Skeletal muscle tissue (tissue), 4 donors: ENCODE measurements around the gene FASN. TPM values are rescaled to one million over a fixed set of nuclear protein-coding genes. Genes with fewer than 3 reads are reported as not detected.

Experiments
- H3K27ac ChIP-seq: one replicate; pipeline ENCODE4 v1.7.0; 2013; ENCODE audit warnings: mild to moderate bottlenecking, low read depth, low read length, inconsistent platforms
- H3K27me3 ChIP-seq, 3 donors: one replicate each; pipeline ENCODE4 v1.7.0; 2013; ENCODE audit warnings: low read length in 3 of 3; ENCODE audit not compliant: control insufficient read depth in 3 of 3, insufficient read depth in 3 of 3
- H3K36me3 ChIP-seq, 3 donors: one replicate each; pipeline ENCODE4 v1.7.0; 2013; ENCODE audit warnings: low read length in 3 of 3; ENCODE audit not compliant: control insufficient read depth in 3 of 3, insufficient read depth in 3 of 3
- H3K4me1 ChIP-seq, 3 donors: one replicate each; pipeline ENCODE4 v1.7.0; 2013; ENCODE audit warnings: low read length in 3 of 3, mild to moderate bottlenecking in 3 of 3; ENCODE audit not compliant: control insufficient read depth in 3 of 3, insufficient read depth in 3 of 3
- H3K4me3 ChIP-seq, 3 donors: one replicate each; pipeline ENCODE4 v1.7.0; 2013; ENCODE audit warnings: low read length in 3 of 3
- H3K9ac ChIP-seq, 3 donors: one replicate each; pipeline ENCODE4 v1.7.0; 2013; ENCODE audit warnings: low read length in 3 of 3, mild to moderate bottlenecking in 3 of 3, moderate library complexity in 2 of 3, low read depth in 1 of 3
- H3K9me3 ChIP-seq, 3 donors: one replicate each; pipeline ENCODE4 v1.7.0; 2013; ENCODE audit warnings: low read length in 3 of 3; ENCODE audit not compliant: control insufficient read depth in 3 of 3
- total RNA-seq: library from RNA; depleted of rRNA; stranded (reverse); fragments of >200 nt; gene quantifications from one replicate; pipeline ENCODE4 v1.2.3, GENCODE V29; 2014
- donor health status: Osteomylitis.

The FASN gene
- total RNA-seq, 1 donor from 2014 or later: 26.1 TPM

DNA sequence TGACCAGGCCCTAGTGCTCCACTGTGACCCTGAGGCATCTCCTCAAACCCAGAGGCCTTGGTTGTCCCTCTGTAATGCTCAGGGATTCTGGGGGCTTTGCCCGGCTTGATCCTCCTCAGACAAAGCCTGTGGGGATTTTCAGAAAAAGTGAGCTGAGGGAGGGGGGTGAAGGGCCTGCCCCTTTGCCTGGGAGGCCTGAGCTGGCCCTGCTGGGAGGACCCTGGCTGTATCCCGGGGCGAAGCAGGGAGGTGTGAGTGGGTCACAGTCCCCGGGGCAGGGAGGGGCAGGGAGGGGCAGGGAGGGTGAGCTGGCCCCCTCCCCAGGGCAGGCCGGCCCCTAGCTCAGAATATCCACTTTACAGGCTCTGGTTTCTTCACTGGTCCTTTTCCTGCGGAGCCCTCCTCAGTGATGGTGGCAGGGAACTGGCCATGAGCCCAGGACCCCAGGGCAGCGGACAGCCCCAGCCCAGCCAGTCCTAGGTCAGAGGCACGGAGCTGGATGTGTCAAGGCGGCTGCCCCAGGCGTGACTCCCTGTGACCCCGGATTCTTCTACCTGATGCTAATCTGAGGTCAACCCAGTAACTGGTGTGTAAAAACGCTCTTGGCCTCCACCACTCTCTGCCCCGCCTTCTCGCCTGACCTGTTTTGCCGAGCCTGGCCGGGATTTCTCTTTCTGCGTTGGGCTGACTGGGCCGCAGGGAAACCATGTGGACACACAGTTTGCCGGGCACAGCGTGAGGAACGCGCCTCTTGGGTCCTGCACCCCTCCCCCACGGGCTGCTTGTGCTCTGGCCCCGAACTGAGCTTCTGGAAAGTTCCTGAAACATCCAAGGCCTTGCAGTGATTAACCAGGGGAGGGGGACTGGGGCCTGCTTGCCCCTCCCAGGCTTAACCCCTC is 5.8 kb upstream of the FASN start:
- Histone ChIP-seq H3K4me1 (peaks cover 56 to 62% (median 62%) of the 10 kb centered on the region in 3 donors), H3K36me3 (no peaks in the 10 kb centered on the region), H3K9ac (peak overlapping the region in 1 of 3 donors; percentile 54), H3K4me3 (no peak overlapping the region), H3K27me3 (no peaks in the 10 kb centered on the region), H3K9me3 (no peaks in the 10 kb centered on the region), H3K27ac (peak overlapping the region; percentile 61)

DNA sequence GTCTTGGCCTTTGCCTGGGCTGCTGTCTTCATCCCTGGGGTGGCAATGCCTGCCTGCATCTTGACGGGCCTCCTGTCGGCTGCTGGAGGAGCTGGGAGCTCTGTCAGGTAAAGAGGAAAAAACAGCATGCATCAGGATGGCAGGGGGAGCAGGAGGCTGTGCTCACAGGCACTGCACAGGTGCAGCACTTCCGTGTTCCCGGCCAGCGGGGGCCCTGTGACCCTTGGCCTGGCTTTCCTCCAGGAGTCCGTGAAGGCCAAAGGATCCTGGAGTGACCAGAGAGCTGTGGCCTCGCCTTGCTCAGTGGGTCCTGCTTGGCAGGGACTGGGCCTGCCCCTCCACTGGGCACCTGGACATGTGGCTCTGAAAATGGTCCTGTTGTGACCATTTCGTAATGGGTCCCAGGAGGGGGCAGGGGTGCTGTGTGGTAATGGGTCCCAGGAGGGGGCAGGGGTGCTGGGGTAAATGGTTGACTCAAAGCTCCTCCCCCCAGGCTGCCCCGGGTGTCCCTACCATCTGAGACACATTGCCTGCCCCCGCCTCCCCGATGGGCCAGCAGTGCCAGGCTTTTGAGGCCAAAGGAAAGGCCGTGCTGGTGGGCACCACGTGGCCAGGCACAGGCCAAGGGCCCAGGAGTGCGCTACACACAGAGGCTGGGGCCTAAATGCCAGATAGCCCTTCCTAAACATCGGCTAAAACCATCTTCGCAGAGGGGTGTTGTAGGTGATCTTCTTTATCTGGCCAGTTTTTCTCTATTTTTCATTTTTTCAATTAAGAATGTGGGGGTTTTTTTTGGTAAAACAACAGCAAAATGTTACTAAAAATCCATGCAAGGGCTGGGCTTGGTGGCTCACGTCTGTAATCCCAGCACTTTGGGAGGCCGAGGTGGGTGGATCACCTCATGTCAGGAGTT is 4.0 kb upstream of the FASN start:
- H3K9me3 ChIP-seq: no peaks in the 10 kb centered on the region
- H3K4me1 ChIP-seq: peaks cover 48 to 55% (median 52%) of the 10 kb centered on the region in 3 donors
- H3K4me3 ChIP-seq: no peak overlapping the region
- H3K27ac ChIP-seq: no peak overlapping the region
- H3K9ac ChIP-seq: peak overlapping the region in 2 of 3 donors; percentile 33 to 68
- no peaks in the 10 kb centered on the region for H3K36me3 ChIP-seq
- H3K27me3 ChIP-seq: no peaks in the 10 kb centered on the region

DNA sequence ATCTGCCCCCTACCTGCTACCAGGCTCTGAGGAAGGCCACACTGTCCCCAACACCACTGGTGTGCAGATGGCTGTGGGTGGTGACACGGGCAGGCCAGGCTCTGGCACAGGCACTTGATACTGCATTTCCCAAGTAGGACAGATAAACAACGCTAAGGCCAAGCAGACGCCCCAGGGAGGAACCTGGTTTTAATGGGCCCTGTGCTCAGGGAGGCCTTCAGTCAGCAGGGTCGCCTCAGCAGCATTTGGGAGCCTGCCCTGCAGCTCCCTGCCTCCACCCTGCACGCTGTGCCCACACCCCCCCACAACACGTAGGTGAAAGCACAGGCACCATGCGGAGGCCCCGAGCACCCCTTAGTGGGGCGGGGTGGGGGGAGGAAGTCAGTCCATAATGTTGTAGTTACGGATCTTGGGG is 3.3 kb upstream of the FASN start:
- peak overlapping the region; percentile 12 to 68 (median 33) for H3K9ac ChIP-seq
- H3K36me3 ChIP-seq: no peaks in the 10 kb centered on the region
- no peaks in the 10 kb centered on the region for H3K27me3 ChIP-seq
- H3K4me1 ChIP-seq: peaks cover 46 to 55% (median 51%) of the 10 kb centered on the region in 3 donors
- peak overlapping the region; percentile 30 for H3K27ac ChIP-seq
- no peaks in the 10 kb centered on the region for H3K9me3 ChIP-seq
- no peak overlapping the region for H3K4me3 ChIP-seq

DNA sequence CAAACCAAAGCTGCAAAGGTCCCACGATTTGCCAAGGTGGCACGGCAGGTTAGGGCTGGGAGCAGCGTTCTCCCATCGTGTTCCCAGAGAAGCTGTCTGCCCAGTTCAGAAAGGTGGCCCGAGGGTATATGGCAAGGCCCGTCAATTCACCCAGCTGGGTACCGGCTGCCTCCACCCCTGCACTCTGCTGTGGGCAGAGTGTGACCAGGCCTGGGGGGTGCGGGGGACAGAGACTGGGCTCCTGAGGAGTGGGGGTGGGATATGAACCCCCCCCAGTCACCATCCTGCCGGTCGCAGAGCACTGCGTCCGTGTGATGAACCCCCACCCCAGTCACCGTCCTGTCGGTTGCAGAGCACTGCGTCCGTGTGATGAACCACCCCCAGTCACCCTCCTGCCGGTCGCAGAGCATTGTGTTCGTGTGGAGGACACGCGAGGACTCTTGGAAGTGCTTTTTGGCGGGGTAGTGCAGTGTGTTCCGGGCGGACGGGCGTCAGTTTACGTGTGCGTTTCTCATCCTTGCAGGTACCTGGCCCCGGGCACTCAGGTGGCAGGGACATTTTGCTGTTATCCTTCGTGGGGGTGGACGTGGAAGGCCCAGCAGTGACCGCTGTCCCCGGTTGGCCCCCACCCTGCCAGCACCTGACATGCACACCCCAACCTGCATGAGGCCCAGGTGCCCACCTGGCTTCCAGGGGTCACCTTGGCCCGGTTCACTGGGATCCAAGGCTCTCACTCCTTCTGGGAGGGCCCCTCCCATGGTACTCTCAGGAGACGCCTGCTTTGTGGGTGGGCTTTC is 2.7 kb upstream of the FASN start:
- Histone ChIP-seq H3K36me3 (no peaks in the 10 kb centered on the region), H3K9me3 (no peaks in the 10 kb centered on the region), H3K27me3 (no peaks in the 10 kb centered on the region), H3K4me3 (no peak overlapping the region), H3K27ac (peak overlapping the region; percentile 30), H3K9ac (peak overlapping the region; percentile 12 to 68 (median 33)), H3K4me1 (peaks cover 40 to 50% (median 50%) of the 10 kb centered on the region in 3 donors)

DNA sequence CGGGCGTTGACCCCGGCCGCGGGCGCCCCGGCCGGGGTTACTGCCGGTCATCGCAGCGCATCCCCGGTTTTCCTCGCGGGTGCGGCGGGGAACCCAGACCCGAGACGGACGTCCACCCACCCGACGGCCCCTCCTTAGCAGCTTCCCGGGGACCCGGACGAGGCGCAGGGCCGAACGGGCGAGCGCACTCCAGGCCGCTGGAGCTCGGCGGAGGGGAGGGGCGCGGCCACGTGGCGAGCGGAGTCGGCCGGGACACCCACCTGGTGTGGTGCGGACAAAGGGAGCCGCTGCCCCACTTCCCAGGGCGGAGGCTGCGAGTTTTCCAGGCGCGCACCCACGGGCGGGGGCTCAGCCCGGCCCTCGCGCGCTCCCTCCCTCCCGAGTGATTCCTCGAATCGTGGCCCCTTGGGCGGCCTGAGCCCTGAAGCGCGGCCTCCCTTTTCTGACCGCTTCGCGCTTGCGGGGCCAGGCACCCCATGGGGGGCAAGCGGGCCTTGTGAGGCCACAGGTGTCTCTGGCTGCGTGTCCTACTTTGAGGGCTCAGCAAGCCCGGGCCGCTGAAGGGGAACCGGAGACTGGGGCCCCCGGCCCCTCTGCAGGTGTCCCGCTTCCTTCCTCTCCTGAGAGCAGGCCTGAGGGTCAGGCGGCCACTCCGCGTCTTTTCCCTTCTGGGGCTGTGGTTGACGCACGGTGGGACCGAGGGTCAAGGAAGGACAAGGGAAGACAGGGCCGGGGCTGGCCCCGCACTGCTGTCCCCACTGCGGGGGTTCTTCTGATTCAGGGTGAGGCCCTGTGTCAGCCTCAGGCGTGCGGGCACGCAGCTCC is 1.1 kb upstream of the FASN start:
- peaks cover 4 to 8% (median 6%) of the 10 kb centered on the region in 3 donors for H3K36me3 ChIP-seq
- peak overlapping the region; percentile 15 to 64 (median 59) for H3K4me3 ChIP-seq
- peaks cover 38 to 45% (median 45%) of the 10 kb centered on the region in 3 donors for H3K4me1 ChIP-seq
- peak overlapping the region; percentile 93 for H3K27ac ChIP-seq
- H3K9ac ChIP-seq: peak overlapping the region; percentile 59 to 75 (median 72)
- no peaks in the 10 kb centered on the region for H3K27me3 ChIP-seq
- H3K9me3 ChIP-seq: no peaks in the 10 kb centered on the region

DNA sequence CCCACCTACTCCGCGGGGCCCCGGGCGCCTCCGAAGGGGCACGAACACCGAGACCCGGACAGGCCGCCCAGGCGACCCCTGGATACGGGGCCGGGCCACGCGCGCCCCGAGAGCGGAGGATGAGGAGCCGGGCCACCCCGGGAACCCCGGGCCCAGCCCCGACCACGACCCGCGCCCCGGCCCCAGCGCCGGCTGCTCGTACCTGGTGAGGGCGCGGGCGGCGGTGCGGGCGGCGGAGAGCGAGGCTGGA is 192 bp downstream of the FASN start:
- Histone ChIP-seq H3K27me3 (no peaks in the 10 kb centered on the region), H3K4me1 (peaks cover 30 to 41% (median 40%) of the 10 kb centered on the region in 3 donors), H3K36me3 (peaks cover 10 to 19% (median 15%) of the 10 kb centered on the region in 3 donors), H3K27ac (peak overlapping the region; percentile 93), H3K9me3 (no peaks in the 10 kb centered on the region), H3K4me3 (peak overlapping the region in 2 of 3 donors; percentile 65 to 66), H3K9ac (peak overlapping the region; percentile 43 to 81 (median 65))

DNA sequence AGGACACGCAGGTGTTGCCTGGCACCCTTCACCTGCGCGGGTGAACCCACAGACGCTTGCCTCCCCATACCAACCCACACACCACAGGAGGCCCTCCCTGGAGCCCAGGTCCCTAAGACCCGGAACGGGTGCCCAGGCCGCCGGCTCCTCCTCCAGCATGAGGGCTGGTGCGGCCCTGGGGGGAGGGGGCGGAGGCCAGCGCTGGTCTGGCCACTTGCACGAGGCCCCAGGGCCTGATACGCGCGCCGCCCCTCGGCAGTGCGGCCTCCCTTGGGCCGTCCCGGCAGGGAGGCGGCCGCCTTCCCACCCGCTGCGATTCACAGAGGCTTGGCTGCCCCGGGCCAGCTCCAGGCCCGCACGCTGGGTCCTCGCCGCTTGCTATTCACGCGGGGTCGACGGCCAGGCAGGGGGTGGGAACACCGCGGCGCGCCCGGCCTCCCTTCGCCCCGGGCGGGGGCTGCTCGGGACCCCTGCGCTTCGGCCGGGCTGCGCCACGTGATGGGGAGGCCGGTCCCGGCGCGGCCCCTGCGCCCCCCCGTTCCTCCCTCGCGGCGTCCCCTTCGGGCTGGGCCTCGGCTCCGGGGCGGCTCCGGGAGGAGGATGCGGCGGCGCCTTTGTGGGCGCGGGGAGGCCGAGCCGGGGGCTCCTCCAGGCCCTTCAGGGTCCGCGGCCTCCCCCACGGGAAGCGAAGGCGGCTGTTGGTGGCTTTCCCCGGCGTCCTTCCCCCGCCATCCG is 685 bp downstream of the FASN start:
- H3K4me1 ChIP-seq: peaks cover 30 to 41% (median 40%) of the 10 kb centered on the region in 3 donors
- no peaks in the 10 kb centered on the region for H3K9me3 ChIP-seq
- H3K4me3 ChIP-seq: peak overlapping the region; percentile 59 to 66 (median 65)
- peak overlapping the region; percentile 51 to 81 (median 65) for H3K9ac ChIP-seq
- no peaks in the 10 kb centered on the region for H3K27me3 ChIP-seq
- peak overlapping the region; percentile 93 for H3K27ac ChIP-seq
- H3K36me3 ChIP-seq: peaks cover 11 to 19% (median 17%) of the 10 kb centered on the region in 3 donors

DNA sequence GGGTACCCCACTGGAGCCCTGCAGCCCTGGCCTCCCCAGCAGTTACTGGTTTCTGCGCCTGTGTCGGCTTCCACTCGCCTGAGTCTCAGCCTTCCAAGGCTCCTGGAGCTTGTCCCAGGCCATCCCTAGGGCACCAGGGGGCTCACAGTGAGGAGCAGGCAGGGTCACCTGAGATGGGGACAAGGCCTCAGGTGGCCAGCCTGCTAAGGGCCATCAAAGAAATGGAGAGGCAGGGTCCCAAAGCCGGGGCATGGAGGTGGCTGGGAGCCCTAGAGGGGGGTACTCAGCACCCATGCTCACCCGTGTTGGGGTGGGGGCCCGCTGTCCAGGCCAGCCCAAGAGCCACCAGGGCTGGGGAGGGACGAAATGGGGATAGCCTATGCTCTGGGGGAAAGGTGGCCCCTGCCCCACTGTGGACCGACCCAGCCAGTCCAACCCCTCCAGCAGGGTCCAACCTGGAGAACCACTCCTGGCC is 1.3 kb downstream of the FASN start:
- peak overlapping the region; percentile 59 to 81 (median 65) for H3K9ac ChIP-seq
- H3K27me3 ChIP-seq: no peaks in the 10 kb centered on the region
- H3K4me1 ChIP-seq: peaks cover 26 to 39% (median 35%) of the 10 kb centered on the region in 3 donors
- H3K9me3 ChIP-seq: no peaks in the 10 kb centered on the region
- H3K4me3 ChIP-seq: peak overlapping the region; percentile 59 to 66 (median 65)
- peaks cover 17 to 23% (median 22%) of the 10 kb centered on the region in 3 donors for H3K36me3 ChIP-seq
- no peak overlapping the region for H3K27ac ChIP-seq
